Trophoblast cell (in vitro differentiated cells and primary cell): ENCODE results near the gene CCDC157.

Source experiments
- DNase-seq, 2 donors: peaks; one replicate each; pipeline ENCODE4 v3.0.0-alpha.2; 2016
- H2AFZ ChIP-seq: 2 replicates; pipeline ENCODE4 v1.6.1; 2013; ENCODE audit warnings: low read length, moderate library complexity, mild to moderate bottlenecking; ENCODE audit not compliant: insufficient read depth, poor library complexity
- H2AK5ac ChIP-seq: 2 replicates; pipeline ENCODE4 v1.6.1; 2013; ENCODE audit warnings: mild to moderate bottlenecking, low read length
- H2BK120ac ChIP-seq: 2 replicates; pipeline ENCODE4 v1.6.1; 2013; ENCODE audit warnings: low read length, mild to moderate bottlenecking, moderate library complexity; ENCODE audit not compliant: insufficient read depth, poor library complexity
- H2BK12ac ChIP-seq: 2 replicates; pipeline ENCODE4 v1.6.1; 2013; ENCODE audit warnings: mild to moderate bottlenecking, low read length, moderate library complexity
- H2BK5ac ChIP-seq: 2 replicates; pipeline ENCODE4 v1.6.1; 2013; ENCODE audit warnings: low read length, low read depth, moderate library complexity, mild to moderate bottlenecking; ENCODE audit not compliant: poor library complexity
- H3K14ac ChIP-seq: 2 replicates; pipeline ENCODE4 v1.6.1; 2013; ENCODE audit warnings: mild to moderate bottlenecking, low read length
- H3K18ac ChIP-seq: 2 replicates; pipeline ENCODE4 v1.6.1; 2013; ENCODE audit warnings: mild to moderate bottlenecking, low read length
- H3K23ac ChIP-seq: 2 replicates; pipeline ENCODE4 v1.6.1; 2013; ENCODE audit warnings: low read length
- H3K27ac ChIP-seq: 2 replicates; pipeline ENCODE4 v1.5.1; 2013; ENCODE audit warnings: low read depth, mild to moderate bottlenecking, inconsistent platforms, low read length, moderate library complexity
- H3K27me3 ChIP-seq: 2 replicates; pipeline ENCODE4 v1.6.1; 2013; ENCODE audit warnings: inconsistent platforms, mild to moderate bottlenecking, low read length, moderate library complexity; ENCODE audit not compliant: insufficient read depth
- H3K36me3 ChIP-seq, 2 experiments: 1 replicate in 1 of 2; 2 replicates in 1 of 2; pipeline ENCODE4 v1.6.1; 2013; ENCODE audit warnings: low read length in 2 of 2, mild to moderate bottlenecking in 2 of 2, moderate library complexity in 1 of 2; ENCODE audit not compliant: insufficient read depth in 2 of 2, control insufficient read depth in 1 of 2
- H3K4ac ChIP-seq: 2 replicates; pipeline ENCODE4 v1.6.1; 2013; ENCODE audit warnings: low read depth, mild to moderate bottlenecking, low read length, moderate library complexity
- H3K4me1 ChIP-seq, 2 experiments: 1 replicate in 1 of 2; 2 replicates in 1 of 2; pipeline ENCODE4 v1.6.1; 2013; ENCODE audit warnings: low read length in 2 of 2, mild to moderate bottlenecking in 2 of 2, moderate library complexity in 1 of 2; ENCODE audit not compliant: insufficient read depth in 2 of 2, control insufficient read depth in 1 of 2
- H3K4me2 ChIP-seq: 2 replicates; pipeline ENCODE4 v1.6.1; 2013; ENCODE audit warnings: inconsistent platforms, mild to moderate bottlenecking, low read length, moderate library complexity
- H3K4me3 ChIP-seq: 2 replicates; pipeline ENCODE4 v1.5.1; 2013; ENCODE audit warnings: mild to moderate bottlenecking, low read depth, low read length, inconsistent platforms
- H3K79me1 ChIP-seq: one replicate; pipeline ENCODE4 v1.6.1; 2013; ENCODE audit warnings: low read length
- H3K79me2 ChIP-seq: 2 replicates; pipeline ENCODE4 v1.6.1; 2013; ENCODE audit warnings: low read length, mild to moderate bottlenecking; ENCODE audit not compliant: control insufficient read depth, insufficient read depth, poor library complexity
- H3K9ac ChIP-seq: 2 replicates; pipeline ENCODE4 v1.6.1; 2013; ENCODE audit warnings: mild to moderate bottlenecking, low read length
- H3K9me3 ChIP-seq: 2 replicates; pipeline ENCODE4 v1.6.1; 2013; ENCODE audit warnings: low read depth, mild to moderate bottlenecking, control low read depth, inconsistent platforms, low read length; ENCODE audit not compliant: insufficient read depth
- H4K12ac ChIP-seq: 2 replicates; pipeline ENCODE4 v1.6.1; 2013; ENCODE audit warnings: low read depth, mild to moderate bottlenecking, low read length, moderate library complexity
- H4K8ac ChIP-seq: 2 replicates; pipeline ENCODE4 v1.6.1; 2013; ENCODE audit warnings: low read depth, mild to moderate bottlenecking, low read length, moderate library complexity
- H4K91ac ChIP-seq: one replicate; pipeline ENCODE4 v1.6.1; 2013; ENCODE audit warnings: low read depth, mild to moderate bottlenecking, low read length, moderate library complexity
- WGBS: extraction: QIAGEN DNeasy Blood & Tissue Kit; methylation state at CpG from one replicate; pipeline ENCODE4 v1.1.7; 2013; ENCODE audit warnings: missing lambda C conversion rate; ENCODE audit not compliant: insufficient read length, insufficient coverage; ENCODE audit errors: extremely low coverage; 5-methylcytosine and 5-hydroxymethylcytosine counted together

CCDC157 gene

DNA sequence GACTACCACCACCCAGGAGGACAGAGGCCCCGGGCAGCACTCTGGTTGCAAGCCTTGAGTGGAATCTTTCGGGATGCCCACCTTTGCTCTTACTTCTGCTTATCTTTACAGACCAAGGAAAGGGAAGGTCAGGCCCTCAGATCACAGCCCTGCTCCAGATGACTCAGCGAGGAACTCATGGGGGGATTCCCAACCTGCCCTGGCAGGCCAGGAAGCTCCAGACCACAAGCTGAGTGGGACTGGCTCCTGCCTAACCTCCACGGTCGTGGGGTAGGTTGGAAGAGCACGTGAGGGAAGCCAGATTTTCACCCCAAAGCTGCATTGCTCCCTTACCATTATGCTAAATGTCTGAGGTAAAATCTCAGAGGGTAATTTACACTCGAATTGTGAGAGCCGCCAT is 41.9 kb upstream of the CCDC157 start:
- no peak overlapping the region for H2AFZ ChIP-seq
- H4K8ac ChIP-seq = no peak overlapping the region
- H3K36me3 ChIP-seq = peaks cover 20 to 28% of the 10 kb centered on the region in 2 experiments
- H2AK5ac ChIP-seq = no peak overlapping the region
- no peak overlapping the region for H3K4ac ChIP-seq
- H4K91ac ChIP-seq = peak overlapping the region; percentile 67
- peak overlapping the region; percentile 39 for H2BK120ac ChIP-seq
- no peaks in the 10 kb centered on the region for H3K9me3 ChIP-seq
- DNase-seq = peak; percentile 70 to 76
- peak overlapping the region; percentile 37 for H3K27ac ChIP-seq
- no peak overlapping the region for H3K14ac ChIP-seq
- no peak overlapping the region for H3K4me2 ChIP-seq
- no peak overlapping the region for H2BK12ac ChIP-seq
- WGBS = no CpG with 5 or more reads among the region's 8 CpGs
- H3K4me1 ChIP-seq = peaks cover 63 to 76% of the 10 kb centered on the region in 2 experiments
- peak overlapping the region; percentile 63 for H2BK5ac ChIP-seq
- no peak overlapping the region for H3K23ac ChIP-seq
- no peak overlapping the region for H4K12ac ChIP-seq
- peaks cover 18% of the 10 kb centered on the region for H3K79me2 ChIP-seq
- H3K18ac ChIP-seq = no peak overlapping the region
- H3K9ac ChIP-seq = no peak overlapping the region
- H3K79me1 ChIP-seq = peaks cover 28% of the 10 kb centered on the region
- H3K4me3 ChIP-seq = no peak overlapping the region
- H3K27me3 ChIP-seq = no peaks in the 10 kb centered on the region

DNA sequence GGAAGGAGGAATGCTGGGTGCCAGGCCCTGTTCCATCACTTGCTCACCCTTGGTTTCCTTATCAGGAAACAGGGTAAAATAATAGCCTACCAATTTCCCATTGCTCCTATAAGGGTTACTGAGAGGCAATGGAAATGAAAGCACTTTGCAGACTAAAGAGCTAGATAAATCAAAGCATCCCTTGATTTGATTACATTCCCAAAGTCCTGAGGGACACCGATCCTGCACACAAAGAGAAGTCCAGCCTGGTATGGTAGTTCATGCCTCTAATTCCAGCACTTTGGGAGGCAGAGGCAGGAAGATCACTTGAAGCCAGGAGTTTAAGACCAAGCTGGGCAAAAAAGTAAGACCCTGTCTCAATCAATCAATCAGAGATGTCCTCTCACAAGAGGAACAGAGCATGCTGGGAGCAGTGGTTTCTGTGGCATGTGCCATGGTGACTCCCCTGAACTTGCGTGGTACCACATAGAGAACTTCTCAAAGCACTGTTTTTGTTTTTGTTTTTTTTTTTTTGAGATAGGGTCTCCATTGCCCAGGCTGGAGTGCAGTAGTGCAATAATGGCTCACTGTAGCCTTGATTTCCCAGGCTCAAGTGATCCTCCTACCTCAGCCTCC is 40.7 kb upstream of the CCDC157 start:
- Histone ChIP-seq H3K18ac (peak overlapping the region; percentile 25), H3K4ac (peak overlapping the region; percentile 42)
- no CpG with 5 or more reads among the region's 2 CpGs for WGBS

DNA sequence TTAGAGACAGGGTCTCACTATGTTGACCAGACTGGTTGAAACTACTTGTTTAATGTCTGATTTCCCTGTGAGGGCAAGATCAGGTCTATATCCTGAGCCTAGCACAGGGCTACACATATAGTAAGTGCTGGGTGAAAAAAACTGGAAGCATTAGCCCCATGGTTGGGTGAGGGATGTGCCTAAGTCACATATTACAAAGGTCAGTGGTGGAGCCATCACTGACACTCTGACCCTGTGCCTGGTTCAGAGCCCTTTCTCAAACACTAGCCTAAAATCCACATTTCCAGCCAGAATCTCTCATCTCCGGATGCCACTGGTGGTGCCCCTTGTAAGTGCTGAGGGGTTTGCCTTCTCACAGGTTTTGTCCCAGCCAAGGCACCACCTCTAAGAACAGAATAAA is 39.0 kb upstream of the CCDC157 start:
- no peak overlapping the region for H2BK120ac ChIP-seq
- no peak overlapping the region for H4K12ac ChIP-seq
- peak overlapping the region; percentile 31 for H3K4ac ChIP-seq
- no peaks in the 10 kb centered on the region for H3K9me3 ChIP-seq
- no CpG with 5 or more reads among the region's 1 CpG for WGBS
- H3K18ac ChIP-seq = peak overlapping the region; percentile 24
- no peak overlapping the region for H3K4me3 ChIP-seq
- H2BK12ac ChIP-seq = no peak overlapping the region
- no peaks in the 10 kb centered on the region for H3K27me3 ChIP-seq
- no peak overlapping the region for H3K23ac ChIP-seq
- H4K8ac ChIP-seq = no peak overlapping the region
- H2BK5ac ChIP-seq = no peak overlapping the region
- no peak overlapping the region for H2AFZ ChIP-seq
- H3K36me3 ChIP-seq = peaks cover 32 to 45% of the 10 kb centered on the region in 2 experiments
- no peak overlapping the region for H4K91ac ChIP-seq
- H3K4me1 ChIP-seq = peaks cover 53 to 64% of the 10 kb centered on the region in 2 experiments
- no peak overlapping the region for H2AK5ac ChIP-seq
- H3K27ac ChIP-seq = peak overlapping the region; percentile 29
- H3K79me2 ChIP-seq = peaks cover 31% of the 10 kb centered on the region
- H3K79me1 ChIP-seq = peaks cover 16% of the 10 kb centered on the region
- H3K4me2 ChIP-seq = no peak overlapping the region
- no peak overlapping the region for H3K14ac ChIP-seq
- DNase-seq = no peak
- H3K9ac ChIP-seq = no peak overlapping the region

More for the DNA sequence above, 40.7 kb upstream of the CCDC157 start:
- Histone ChIP-seq H4K8ac (no peak overlapping the region), H3K27me3 (no peaks in the 10 kb centered on the region), H2BK5ac (no peak overlapping the region), H3K23ac (no peak overlapping the region), H3K4me1 (peaks cover 61 to 75% of the 10 kb centered on the region in 2 experiments), H3K79me1 (peaks cover 28% of the 10 kb centered on the region), H3K9me3 (no peaks in the 10 kb centered on the region), H2BK120ac (peak overlapping the region; percentile 39), H3K14ac (peak overlapping the region; percentile 12), H3K27ac (peak overlapping the region; percentile 37), H3K4me2 (no peak overlapping the region), H2AFZ (no peak overlapping the region), H3K4me3 (no peak overlapping the region), H3K79me2 (peaks cover 25% of the 10 kb centered on the region), H2BK12ac (peak overlapping the region; percentile 62), H3K36me3 (peaks cover 28 to 36% of the 10 kb centered on the region in 2 experiments), H4K12ac (no peak overlapping the region), H2AK5ac (no peak overlapping the region), H4K91ac (peak overlapping the region; percentile 67), H3K9ac (no peak overlapping the region)
- DNase-seq = no peak

DNA sequence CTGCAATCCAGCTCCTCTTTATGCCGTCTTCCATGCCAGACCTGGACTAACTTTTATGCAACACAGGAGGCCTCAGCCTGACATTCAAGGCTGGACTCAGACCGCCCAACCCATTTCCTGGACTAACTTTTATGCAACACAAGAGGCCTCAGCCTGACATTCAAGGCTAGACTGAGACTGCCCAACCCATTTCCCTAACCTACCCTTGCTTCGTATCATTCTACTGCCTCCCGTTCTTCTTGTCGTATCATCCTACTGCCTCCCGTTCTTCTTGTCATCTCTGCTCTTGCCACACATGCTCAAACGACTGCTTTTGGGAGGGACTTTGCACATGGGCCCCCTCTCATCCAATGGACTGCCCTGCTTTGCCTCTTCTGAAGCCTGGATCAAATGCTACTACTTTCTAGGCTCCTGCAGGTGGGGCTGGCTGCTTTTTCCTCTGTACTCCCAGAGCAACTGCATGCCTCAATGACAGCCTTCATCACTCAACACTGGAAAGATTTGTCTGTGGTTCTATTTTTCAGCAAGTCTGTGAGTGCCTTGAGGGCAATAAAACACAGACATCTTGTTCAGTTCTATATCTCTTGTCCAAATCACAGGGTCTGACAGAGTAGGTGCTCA is 37.9 kb upstream of the CCDC157 start:
- Histone ChIP-seq H4K91ac (no peak overlapping the region), H2BK120ac (no peak overlapping the region), H4K12ac (no peak overlapping the region), H3K4me2 (no peak overlapping the region), H3K23ac (no peak overlapping the region), H3K9ac (no peak overlapping the region), H3K4ac (peak overlapping the region; percentile 31), H3K4me1 (peaks cover 53 to 63% of the 10 kb centered on the region in 2 experiments), H4K8ac (no peak overlapping the region), H3K36me3 (peaks cover 30 to 45% of the 10 kb centered on the region in 2 experiments), H3K79me1 (peaks cover 16% of the 10 kb centered on the region), H3K18ac (peak overlapping the region; percentile 7), H2AFZ (no peak overlapping the region), H3K79me2 (peaks cover 31% of the 10 kb centered on the region), H2BK5ac (no peak overlapping the region), H2BK12ac (no peak overlapping the region), H3K27ac (no peak overlapping the region), H3K14ac (no peak overlapping the region), H2AK5ac (no peak overlapping the region), H3K4me3 (no peak overlapping the region), H3K27me3 (no peaks in the 10 kb centered on the region), H3K9me3 (no peaks in the 10 kb centered on the region)
- no CpG with 5 or more reads among the region's 7 CpGs for WGBS
- DNase-seq = no peak
